Smooth muscle cell (in vitro differentiated cells): ENCODE measurements around the gene MFAP3L. TPM values are rescaled to one million over a fixed set of nuclear protein-coding genes. Genes with fewer than 3 reads are reported as not detected.

Source experiments
- DNase-seq: peaks from one replicate; lab custom pipeline; 2025; ENCODE audit not compliant: unreplicated experiment; lab: John Stamatoyannopoulos, UW
- H2AFZ ChIP-seq: fragments of 200-600 bp; sonication (generic); 2 replicates; pipeline ENCODE4 v1.6.0; 2016; ENCODE audit warnings: antibody characterized with exemption, low read depth, mild to moderate bottlenecking
- H3F3A ChIP-seq: fragments of 200-600 bp; sonication (generic); 2 replicates; pipeline ENCODE4 v1.6.0; 2017; ENCODE audit warnings: antibody characterized with exemption, low read depth
- H3K27ac ChIP-seq: fragments of 200-600 bp; sonication (generic); 2 replicates; pipeline ENCODE4 v1.5.1; 2016; ENCODE audit warnings: low read depth, mild to moderate bottlenecking
- H3K27me3 ChIP-seq: fragments of 200-600 bp; sonication (generic); 2 replicates; pipeline ENCODE4 v1.6.1; 2016; ENCODE audit warnings: low read depth, mild to moderate bottlenecking
- H3K36me3 ChIP-seq: fragments of 200-600 bp; sonication (generic); 2 replicates; pipeline ENCODE4 v1.5.1; 2016; ENCODE audit warnings: low read depth
- H3K4me1 ChIP-seq: fragments of 200-600 bp; sonication (generic); 2 replicates; pipeline ENCODE4 v1.5.1; 2016; ENCODE audit warnings: low read depth
- H3K4me2 ChIP-seq: fragments of 200-600 bp; sonication (generic); 2 replicates; pipeline ENCODE4 v1.6.0; 2016; ENCODE audit warnings: mild to moderate bottlenecking
- H3K4me3 ChIP-seq: fragments of 200-600 bp; sonication (generic); 2 replicates; pipeline ENCODE4 v1.5.1; 2016; ENCODE audit warnings: mild to moderate bottlenecking
- H3K79me2 ChIP-seq: fragments of 200-600 bp; sonication (generic); 2 replicates; pipeline ENCODE4 v1.6.0; 2016; ENCODE audit warnings: low read depth, mild to moderate bottlenecking
- H3K9ac ChIP-seq: fragments of 200-600 bp; sonication (generic); 2 replicates; pipeline ENCODE4 v1.6.0; 2016; ENCODE audit warnings: low read depth
- H3K9me3 ChIP-seq: fragments of 200-600 bp; sonication (generic); replicated peaks from 2 replicates; pipeline ENCODE4 v1.5.1; 2016; ENCODE audit warnings: low read depth
- H4K20me1 ChIP-seq: fragments of 200-600 bp; sonication (generic); 2 replicates; pipeline ENCODE4 v1.6.0; 2016; ENCODE audit warnings: low read depth
- CTCF ChIP-seq: fragments of 200-600 bp; sonication (generic); IDR thresholded peaks from 2 replicates; pipeline ENCODE4 v1.5.1; 2017; ENCODE audit warnings: borderline replicate concordance, mild to moderate bottlenecking, antibody characterized with exemption; ENCODE audit not compliant: insufficient read depth, poor library complexity, severe bottlenecking
- WGBS: methylation state at CpG from one replicate; pipeline ENCODE4 v1.1.7; 2016; ENCODE audit warnings: low lambda C conversion rate; 5-methylcytosine and 5-hydroxymethylcytosine counted together
- polyA plus RNA-seq: library from polyadenylated mRNA; unstranded; fragments of >200 nt; fragmentation: Nextera tagmentation; extraction: Ambion mirVana; gene quantifications from 2 replicates; pipeline ENCODE4 v1.2.1, GENCODE V29; 2016
- total RNA-seq: library from RNA; depleted of rRNA; stranded (reverse); fragments of >200 nt; gene quantifications from 2 replicates; pipeline ENCODE4 v1.2.3, GENCODE V29; 2014

MFAP3L gene
- total and polyA plus RNA-seq, 2 experiments from 2014 or later, result 2.0 to 27.4 TPM

- H3K4me2 ChIP-seq, result no peak overlapping the region
- no peaks in the 10 kb centered on the region for H3K27me3 ChIP-seq
- no peaks in the 10 kb centered on the region for H3K9me3 ChIP-seq
- H3F3A ChIP-seq, result no peaks in the 10 kb centered on the region
- H3K4me1 ChIP-seq, result peaks cover 40% of the 10 kb centered on the region
- no peak overlapping the region for H3K4me3 ChIP-seq
- no peak for TF ChIP-seq CTCF
- no peak for DNase-seq
- no peaks in the 10 kb centered on the region for H3K79me2 ChIP-seq
- 91% methylated on average over 12 of the region's 12 CpGs for whole genome bisulfite sequencing
- no peak overlapping the region for H3K9ac ChIP-seq
- no peaks in the 10 kb centered on the region for H3K36me3 ChIP-seq
- no peak overlapping the region for H2AFZ ChIP-seq
- peaks cover 3% of the 10 kb centered on the region for H4K20me1 ChIP-seq
- no peak overlapping the region for H3K27ac ChIP-seq
Observed at GRCh38 chr4:170003071-170004070, 22.8 kb downstream of the MFAP3L start.

DNA sequence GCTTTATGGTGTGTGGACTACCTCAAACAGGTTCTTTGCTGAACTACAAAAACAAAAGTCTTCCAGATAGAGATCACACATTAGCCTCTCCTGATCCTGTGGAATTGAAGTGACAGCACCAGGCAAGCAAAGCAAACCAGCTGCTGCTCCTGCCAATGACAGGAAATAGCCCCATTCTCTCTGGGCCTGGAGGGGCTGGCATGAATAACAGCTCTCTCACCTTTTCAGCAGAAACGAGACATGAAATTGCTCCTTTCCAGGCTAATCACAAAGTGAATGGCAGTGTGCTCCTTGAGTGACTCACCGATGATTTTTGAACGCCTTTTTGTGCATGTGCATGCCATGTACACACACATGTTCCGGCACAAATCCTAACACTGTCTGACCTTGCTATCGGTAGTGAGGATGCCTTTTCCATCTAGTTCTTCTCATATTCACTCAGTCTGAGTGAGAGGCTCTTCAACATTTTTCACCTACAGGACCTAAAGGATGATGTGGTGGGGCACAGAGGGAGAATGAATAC lies 24.4 kb downstream of the MFAP3L start:
- WGBS, result 74% methylated on average over 5 of the region's 5 CpGs
- Histone ChIP-seq H3K4me1 (peaks cover 30% of the 10 kb centered on the region), H4K20me1 (no peaks in the 10 kb centered on the region), H3K9me3 (no peaks in the 10 kb centered on the region), H2AFZ (no peak overlapping the region), H3K79me2 (no peaks in the 10 kb centered on the region), H3K4me2 (no peak overlapping the region), H3K27ac (no peak overlapping the region), H3K4me3 (no peak overlapping the region), H3F3A (no peaks in the 10 kb centered on the region), H3K9ac (no peak overlapping the region), H3K27me3 (no peaks in the 10 kb centered on the region), H3K36me3 (no peaks in the 10 kb centered on the region)
- no peak for TF ChIP-seq CTCF
- DNase-seq, result no peak

DNA sequence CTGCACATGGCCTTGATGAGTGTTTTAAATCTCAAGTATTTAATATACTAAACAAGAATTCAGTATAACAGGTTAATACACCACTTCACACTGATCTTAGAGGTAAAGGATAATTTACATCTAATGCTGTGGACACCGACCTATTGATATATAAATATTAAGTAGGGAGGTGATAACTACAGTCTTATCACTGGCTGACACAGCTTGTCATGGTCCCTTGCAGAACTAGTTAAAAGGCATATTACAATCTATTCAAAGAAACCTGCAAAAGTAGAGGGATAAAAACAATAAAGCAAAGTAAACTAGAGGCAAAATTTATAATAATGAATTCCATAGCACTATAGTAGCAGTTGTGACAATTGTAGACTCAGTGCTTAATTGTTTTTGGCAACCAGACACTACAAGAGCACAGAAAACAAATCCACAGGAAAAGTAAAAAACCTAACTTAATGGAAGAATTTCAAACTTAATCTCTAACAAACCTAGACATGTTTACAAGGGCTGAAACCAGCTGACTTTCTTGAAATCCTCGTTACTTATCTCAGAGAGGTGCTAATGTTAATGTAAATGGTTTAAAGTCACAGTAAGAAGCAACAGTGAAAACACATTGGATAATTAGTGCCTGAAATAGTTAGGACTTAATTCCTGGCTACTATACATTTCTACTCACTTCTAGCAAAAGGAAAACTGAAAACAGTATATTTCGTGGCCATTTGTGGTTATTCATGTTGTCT lies 25.0 kb downstream of the MFAP3L start:
- Histone ChIP-seq H3K9ac (no peak overlapping the region), H3K27ac (no peak overlapping the region), H3F3A (no peaks in the 10 kb centered on the region), H2AFZ (no peak overlapping the region), H3K9me3 (no peaks in the 10 kb centered on the region), H3K27me3 (no peaks in the 10 kb centered on the region), H4K20me1 (no peaks in the 10 kb centered on the region), H3K36me3 (no peaks in the 10 kb centered on the region), H3K4me2 (no peak overlapping the region), H3K4me1 (peaks cover 34% of the 10 kb centered on the region), H3K4me3 (no peak overlapping the region), H3K79me2 (no peaks in the 10 kb centered on the region)
- no peak for TF ChIP-seq CTCF
- WGBS, result 60% methylated on average over 3 of the region's 3 CpGs
- DNase-seq, result no peak
